ENCODE measurements around the gene RHOU.
"Not testable (repeated sequence)": the region's sequence is repeated elsewhere in the genome, so short reads cannot be mapped to it uniquely, and the experiment has no call there.

Gene RHOU

DNA sequence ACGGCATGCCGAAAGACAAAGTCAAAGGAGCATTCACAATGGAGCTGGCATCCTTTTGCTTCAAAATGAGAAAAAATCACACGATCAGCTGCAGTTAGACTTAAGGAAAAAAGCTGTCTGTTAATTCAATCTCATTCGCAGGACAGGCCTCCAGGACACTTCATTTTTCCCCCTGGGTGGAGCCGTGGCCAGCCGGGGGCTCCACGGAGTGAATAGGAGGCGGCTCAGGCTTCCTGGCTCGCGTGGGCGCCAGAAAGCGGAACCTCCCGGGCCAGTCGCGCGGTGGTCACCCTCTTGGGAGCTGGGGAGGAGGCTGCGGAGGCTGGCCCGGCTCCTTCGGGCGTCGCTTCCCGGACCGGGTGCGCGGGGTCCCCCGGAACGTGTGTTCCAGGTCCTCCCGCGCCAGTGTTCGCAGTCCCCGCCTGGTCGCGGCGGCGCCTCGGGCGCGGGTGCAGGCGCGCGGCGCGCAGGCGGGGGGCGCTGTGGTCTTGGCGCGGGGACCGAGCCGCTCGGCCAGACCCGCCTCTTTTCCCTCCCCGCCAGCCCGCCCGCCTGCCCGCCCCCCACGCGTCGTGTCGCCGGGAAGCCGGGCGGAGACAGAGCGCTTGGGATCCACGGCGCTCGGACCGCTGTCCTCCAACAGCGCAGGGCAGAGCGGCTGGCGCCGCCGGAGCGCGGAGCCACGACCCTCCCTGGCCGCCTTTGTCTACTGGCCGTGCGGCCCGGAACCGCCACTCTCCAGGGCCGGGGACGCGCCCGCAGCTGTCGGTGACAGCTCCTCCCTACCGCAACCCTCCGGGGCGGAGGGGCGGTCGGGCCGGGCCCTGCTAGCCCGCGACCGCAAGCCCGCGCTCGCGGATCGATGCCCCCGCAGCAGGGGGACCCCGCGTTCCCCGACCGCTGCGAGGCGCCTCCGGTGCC is at the start of gene RHOU:
RHOU (plus strand) TSS at position 599 of the 921 bp plus-strand sequence; CDS start at position 863, 264 bp downstream.
- DNase-seq = peak; percentile 54 to 59

GRCh38 chr1:228687587-228687986 is 47.7 kb upstream of the RHOU start:
- no peak for DNase-seq

DNA sequence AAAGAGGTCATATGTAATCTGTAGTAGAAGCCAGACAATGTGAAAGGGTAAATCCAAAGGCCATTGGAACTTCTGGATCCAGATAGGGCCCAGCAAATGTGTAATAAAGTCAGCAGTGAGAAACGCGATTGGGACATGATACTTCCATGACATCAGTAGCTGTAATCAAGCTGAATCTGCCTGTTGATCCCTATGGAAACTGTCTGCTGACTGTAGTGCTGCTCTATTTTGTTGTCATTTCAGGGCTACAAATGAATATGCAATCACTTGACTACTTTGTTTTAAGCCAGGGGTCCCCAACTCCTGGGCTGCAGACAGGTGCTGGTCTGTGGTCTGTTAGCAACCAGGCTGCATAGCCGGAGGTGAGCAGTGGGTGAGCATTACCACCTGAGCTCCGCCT is 46.0 kb upstream of the RHOU start:
- no peak for DNase-seq

- DNase-seq = no peak
Measured at GRCh38 chr1:228691211-228691610, 44.1 kb upstream of the RHOU start.

- peak in 1 of 2 donors; percentile 18 for DNase-seq
Measured at GRCh38 chr1:228691926-228692325, 43.4 kb upstream of the RHOU start.

DNA sequence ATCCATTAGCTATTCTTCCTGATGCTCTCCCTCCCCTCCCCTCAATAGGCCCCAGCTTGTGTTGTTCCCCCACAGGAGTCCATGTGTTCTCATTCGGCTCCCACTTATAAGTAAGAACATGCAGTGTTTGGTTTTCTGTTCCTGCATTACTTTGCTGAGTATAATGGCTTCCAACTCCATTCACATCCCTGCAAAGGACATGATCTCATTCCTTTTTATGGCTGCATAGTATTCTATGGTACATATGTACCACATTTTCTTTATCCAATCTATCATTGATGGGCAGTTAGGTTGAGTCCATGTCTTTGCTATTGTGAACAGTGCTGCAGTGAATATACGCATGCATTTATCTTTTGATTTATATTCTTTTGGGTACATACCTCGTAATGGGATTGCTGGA is 40.8 kb upstream of the RHOU start:
- not testable (repeated sequence) for DNase-seq

DNA sequence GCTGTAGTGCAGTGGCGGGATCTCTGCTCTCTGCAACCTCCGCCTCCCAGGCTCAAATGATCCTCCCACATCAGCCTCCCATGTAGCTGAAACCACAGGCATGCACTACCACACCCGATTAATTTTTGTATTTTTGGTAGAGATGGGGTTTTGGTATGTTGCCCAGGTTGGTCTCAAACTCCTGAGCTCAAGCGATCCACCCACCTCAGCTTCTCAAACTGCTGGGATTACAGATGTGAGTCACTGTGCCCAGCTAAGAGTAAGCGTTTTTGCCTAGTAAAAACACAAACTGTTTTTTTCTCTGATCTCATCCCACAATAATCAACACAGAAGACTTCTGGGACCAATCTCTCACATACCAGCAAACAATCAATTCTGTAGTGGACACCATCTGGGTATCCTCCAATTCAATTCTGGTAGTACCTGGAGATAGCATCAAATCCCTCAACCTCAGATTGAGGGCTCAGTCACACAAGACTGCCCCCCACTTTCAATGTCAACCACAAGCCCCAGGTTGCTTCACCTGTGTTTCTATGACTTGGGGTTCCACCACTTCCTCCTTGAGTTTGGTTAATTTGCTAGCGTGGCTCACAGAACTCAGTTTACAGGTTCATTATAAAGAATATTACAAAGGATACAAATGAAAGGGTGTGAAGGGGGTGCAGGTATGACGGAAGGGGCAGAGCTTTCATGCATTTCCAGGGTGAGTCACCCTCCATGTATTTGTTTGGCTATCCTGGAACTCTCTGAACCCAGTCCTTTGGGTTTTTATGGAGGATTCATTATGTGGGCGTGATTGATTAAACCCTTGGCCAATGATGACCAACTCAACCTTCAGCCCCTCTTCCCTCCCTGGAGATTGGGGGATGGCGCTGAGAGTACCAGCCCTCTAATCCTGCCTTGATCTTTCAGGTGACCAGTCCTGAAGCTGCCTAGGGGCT is 40.0 kb upstream of the RHOU start:
- DNase-seq = no peak

DNA sequence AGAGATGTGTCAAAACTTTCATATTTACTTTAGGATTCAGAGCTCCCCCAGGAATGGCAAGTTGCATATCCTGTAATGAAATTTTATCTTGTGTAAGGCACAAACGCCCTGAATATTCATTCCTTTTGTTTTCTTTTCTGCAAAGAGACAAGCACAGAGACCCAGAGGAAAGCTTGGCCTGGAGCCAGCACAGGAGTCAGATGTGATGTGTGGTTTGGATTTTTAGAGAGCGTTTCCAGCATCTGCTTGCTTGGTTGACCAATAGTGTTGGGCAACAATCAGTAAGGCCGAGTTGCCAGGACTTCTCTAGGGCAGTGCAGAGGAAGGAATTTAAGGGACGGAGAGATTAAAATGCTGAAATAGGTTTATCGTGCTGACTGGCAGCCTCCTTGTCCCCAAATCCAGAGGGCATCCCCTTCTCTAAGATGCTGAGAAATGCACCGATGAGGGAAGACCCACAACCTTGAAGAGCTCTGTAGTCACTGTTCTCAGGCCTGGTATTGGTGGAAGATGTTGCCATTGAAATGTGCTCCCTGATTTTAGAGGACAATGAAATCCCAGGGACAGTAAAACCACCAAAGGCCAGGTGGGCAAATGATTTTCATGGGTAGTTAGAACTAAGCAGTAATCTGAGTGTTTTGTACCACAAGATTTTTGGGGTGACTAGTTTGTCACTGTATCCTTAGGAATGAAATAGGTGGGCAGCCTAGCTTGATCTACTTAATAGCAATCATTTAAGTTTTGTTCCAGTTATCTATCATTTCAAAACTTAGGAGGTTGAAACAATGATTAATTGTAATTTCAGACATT is 37.9 kb upstream of the RHOU start:
- DNase-seq = no peak

DNA sequence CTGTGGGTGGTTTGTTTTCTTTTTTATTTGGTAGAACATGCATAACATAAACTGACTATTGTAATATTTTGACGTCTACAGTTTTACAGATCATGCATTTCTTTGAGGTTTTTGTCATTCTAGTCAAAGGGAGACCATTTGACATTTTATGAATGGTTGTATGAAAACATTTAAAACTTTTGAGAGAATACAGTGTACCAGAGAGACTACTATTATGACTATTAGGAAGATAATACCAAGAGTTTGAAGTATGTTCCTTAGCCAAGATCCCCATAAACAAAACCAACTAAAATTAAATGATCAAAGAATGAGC is 37.3 kb upstream of the RHOU start:
- DNase-seq = no peak

DNA sequence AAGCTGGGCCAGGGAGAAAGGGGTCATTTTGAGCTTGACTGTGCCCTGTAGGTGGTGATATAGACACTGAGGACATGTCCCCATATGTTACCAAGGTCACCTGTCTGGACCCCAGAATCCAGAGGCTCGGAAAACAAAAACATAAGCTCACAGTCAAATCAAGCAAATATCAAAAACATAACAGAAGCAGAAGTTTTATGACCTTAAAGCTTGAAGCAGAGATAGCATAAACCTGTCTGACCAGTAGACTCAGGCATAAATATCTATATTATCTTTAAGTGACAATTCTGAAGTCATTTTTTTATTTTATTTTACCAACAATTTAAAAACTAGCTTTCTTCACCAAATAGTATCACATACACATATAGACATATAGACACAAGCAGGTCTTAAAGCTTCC is 32.8 kb upstream of the RHOU start:
- no peak for DNase-seq

GRCh38 chr1:228706305-228706704 is 29.0 kb upstream of the RHOU start:
- DNase-seq = no peak

GRCh38 chr1:228717081-228717480 is 18.2 kb upstream of the RHOU start:
- DNase-seq = no peak

- DNase-seq = no peak
Measured at GRCh38 chr1:228721407-228721806, 13.9 kb upstream of the RHOU start.

DNA sequence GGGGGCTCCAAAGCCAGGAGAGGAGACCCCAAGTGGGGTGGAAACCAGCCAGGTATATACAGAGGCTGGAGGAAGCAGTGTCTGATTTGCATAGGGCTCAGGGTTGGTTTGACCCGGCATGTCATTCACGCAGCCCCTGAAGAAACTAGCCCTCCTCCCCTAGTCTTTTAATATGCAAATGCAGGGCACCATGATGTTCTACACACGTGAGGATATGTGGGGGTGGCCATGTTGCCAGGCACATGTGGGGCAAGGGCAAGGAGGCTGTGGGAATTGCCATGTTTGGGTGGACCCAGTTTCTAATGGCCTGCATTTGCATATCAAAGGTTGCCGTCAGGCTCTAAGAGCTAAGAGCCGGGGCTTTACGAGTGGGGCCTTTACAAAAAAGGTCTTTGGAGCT is 12.0 kb upstream of the RHOU start:
- DNase-seq = no peak

- no peak for DNase-seq
Measured at GRCh38 chr1:228723921-228724320, 11.4 kb upstream of the RHOU start.

DNA sequence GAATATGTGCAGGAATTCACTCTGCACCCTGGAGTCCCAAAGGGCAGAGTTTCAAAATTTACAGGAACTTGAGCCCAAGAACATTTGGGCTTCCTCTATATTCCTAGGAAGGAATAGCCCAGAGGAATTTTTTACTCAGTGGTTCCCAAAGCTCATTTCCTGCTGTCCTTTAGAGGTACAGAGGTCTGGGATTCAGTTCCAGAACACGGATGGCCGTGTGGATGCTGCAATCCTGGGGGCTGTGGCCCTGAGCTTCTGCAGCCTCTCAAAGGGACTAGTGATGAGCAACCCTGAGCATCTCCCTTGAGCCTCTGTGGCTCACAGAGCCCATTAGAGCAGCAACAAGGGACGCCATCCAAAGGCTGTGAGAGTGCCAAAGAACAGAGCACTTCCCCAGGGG is 10.1 kb upstream of the RHOU start:
- no peak for DNase-seq

GRCh38 chr1:228727681-228728171 is 7.6 kb upstream of the RHOU start:
- DNase-seq = no peak

GRCh38 chr1:228732426-228732825 is 2.9 kb upstream of the RHOU start:
- DNase-seq = no peak

- no peak for DNase-seq
Measured at GRCh38 chr1:228733576-228733975, 1.7 kb upstream of the RHOU start.

GRCh38 chr1:228735871-228736586 is 750 bp downstream of the RHOU start:
- peak; percentile 11 to 14 for DNase-seq

GRCh38 chr1:228736844-228737445 is 1.7 kb downstream of the RHOU start:
- DNase-seq = no peak

GRCh38 chr1:228737601-228738041 is 2.3 kb downstream of the RHOU start:
- no peak for DNase-seq

Measured in activated CD4-positive, alpha-beta T cell treated with anti-CD3 and anti-CD28 coated beads for 4 hours (primary cell).